Esophagus squamous epithelium (tissue), 4 donors: ENCODE measurements around the gene AMPH.

ENCODE experiments used
- POLR2A ChIP-seq, 4 donors: fragments of 450-650 bp; IDR thresholded peaks; one replicate each; pipeline ENCODE4 v1.6.1; 2017; ENCODE audit warnings: antibody characterized with exemption in 4 of 4, mild to moderate bottlenecking in 4 of 4, moderate library complexity in 3 of 4
- TF ChIP-seq, protein P1 (sequence below), 6 experiments: fragments of 450-650 bp in 4 of 6; fragments of 200-600 bp in 2 of 6; sonication (generic) in 2 of 6; IDR thresholded peaks; one replicate each; pipeline ENCODE4 v1.5.1; 2016 to 2019; ENCODE audit warnings: antibody characterized with exemption in 6 of 6, mild to moderate bottlenecking in 4 of 6, moderate library complexity in 4 of 6

DNA sequence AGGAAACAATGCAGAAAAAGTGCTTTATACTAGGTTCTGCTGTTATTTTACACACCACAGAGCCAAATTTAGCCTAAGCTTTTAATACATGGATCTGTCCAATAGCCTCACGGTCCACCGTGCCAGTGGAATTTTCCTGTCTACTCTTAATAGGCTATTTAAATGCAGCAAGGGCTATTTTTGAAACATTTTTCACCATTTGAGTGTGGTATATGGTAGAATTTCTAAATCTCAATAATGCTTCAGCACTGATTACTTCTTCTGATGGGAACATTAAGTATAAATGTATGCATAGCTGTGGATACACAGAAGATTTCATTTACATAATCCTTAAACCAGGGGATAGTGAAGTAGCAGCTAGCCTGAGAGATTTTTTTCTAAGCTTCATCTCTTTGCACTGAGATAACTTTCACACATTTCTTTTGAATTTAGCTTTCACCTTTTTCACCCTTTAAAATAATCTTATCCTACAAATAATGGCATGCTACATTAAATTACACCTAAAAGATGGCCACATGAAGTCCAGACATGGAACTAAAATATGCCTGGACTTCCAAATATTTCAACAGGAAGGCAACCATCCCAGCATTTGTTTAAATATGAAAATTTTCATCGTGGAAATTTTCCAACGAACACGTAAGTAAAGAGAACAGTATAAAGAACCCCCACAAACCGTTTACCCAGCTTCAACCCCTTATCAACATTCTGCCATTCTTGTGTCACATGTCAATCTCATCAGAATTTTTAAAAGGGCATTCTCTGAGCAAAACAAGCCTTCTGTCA, 45.4 kb downstream of the AMPH start:
- TF ChIP-seq, protein P1, sequence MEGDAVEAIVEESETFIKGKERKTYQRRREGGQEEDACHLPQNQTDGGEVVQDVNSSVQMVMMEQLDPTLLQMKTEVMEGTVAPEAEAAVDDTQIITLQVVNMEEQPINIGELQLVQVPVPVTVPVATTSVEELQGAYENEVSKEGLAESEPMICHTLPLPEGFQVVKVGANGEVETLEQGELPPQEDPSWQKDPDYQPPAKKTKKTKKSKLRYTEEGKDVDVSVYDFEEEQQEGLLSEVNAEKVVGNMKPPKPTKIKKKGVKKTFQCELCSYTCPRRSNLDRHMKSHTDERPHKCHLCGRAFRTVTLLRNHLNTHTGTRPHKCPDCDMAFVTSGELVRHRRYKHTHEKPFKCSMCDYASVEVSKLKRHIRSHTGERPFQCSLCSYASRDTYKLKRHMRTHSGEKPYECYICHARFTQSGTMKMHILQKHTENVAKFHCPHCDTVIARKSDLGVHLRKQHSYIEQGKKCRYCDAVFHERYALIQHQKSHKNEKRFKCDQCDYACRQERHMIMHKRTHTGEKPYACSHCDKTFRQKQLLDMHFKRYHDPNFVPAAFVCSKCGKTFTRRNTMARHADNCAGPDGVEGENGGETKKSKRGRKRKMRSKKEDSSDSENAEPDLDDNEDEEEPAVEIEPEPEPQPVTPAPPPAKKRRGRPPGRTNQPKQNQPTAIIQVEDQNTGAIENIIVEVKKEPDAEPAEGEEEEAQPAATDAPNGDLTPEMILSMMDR (IDR thresholded peaks at IDR 0.05): no peak
- no peak for TF ChIP-seq POLR2A (IDR thresholded peaks at IDR 0.05)
